Lower leg skin (tissue), 3 donors: ENCODE data around the gene ENTREP3.
"Not testable (repeated sequence)": the region's sequence is repeated elsewhere in the genome, so short reads cannot be mapped to it uniquely, and the experiment has no call there.

Experiments used
- CTCF ChIP-seq, 3 donors: fragments of 450-650 bp; IDR thresholded peaks; one replicate each; pipeline ENCODE4 v1.5.1; 2016; ENCODE audit warnings: antibody characterized with exemption in 3 of 3, mild to moderate bottlenecking in 3 of 3, moderate library complexity in 2 of 3
- POLR2A ChIP-seq, 2 donors: fragments of 450-650 bp; IDR thresholded peaks; one replicate each; pipeline ENCODE4 v1.6.1; 2016 to 2017; ENCODE audit warnings: antibody characterized with exemption in 2 of 2, mild to moderate bottlenecking in 1 of 2, moderate library complexity in 1 of 2

- not testable (repeated sequence) for TF ChIP-seq POLR2A, CTCF (IDR thresholded peaks at IDR 0.05)
Observed at GRCh38 chr1:155246796-155247195, 8.5 kb downstream of the ENTREP3 start.
